K562 (cell line): ENCODE results near the gene LNPEP. TPM values are rescaled to one million over a fixed set of nuclear protein-coding genes. Genes with fewer than 3 reads are reported as not detected.

ENCODE experiments used
- CBX8 ChIP-seq: fragments of 200-600 bp; sonication (generic); IDR thresholded peaks from 2 replicates; pipeline ENCODE4 v1.6.1; 2012; ENCODE audit warnings: borderline replicate concordance, mixed run types, low read depth, mild to moderate bottlenecking, moderate library complexity, mixed read lengths, low read length, control low read depth, inconsistent platforms; ENCODE audit not compliant: poor library complexity, severe bottlenecking; ENCODE audit errors: extremely low read depth
- CGGBP1 ChIP-seq: fragments of 250-450 bp; sonication (Bioruptor Pico); IDR thresholded peaks from 2 replicates; pipeline ENCODE4 v1.9.0; 2021; ENCODE audit warnings: mild to moderate bottlenecking
- CREBBP ChIP-seq: IDR thresholded peaks from one replicate; pipeline ENCODE4 v1.6.1; 2012; ENCODE audit warnings: low read depth, mild to moderate bottlenecking, control low read depth, inconsistent platforms, low read length
- GTF3C2 ChIP-seq: IDR thresholded peaks from 3 replicates; pipeline ENCODE4 v1.6.1; 2011; ENCODE audit warnings: borderline replicate concordance, mild to moderate bottlenecking, moderate library complexity; ENCODE audit not compliant: insufficient read length; ENCODE audit errors: extremely low read depth
- L3MBTL2 ChIP-seq: fragments of 450-650 bp; IDR thresholded peaks from 2 replicates; pipeline ENCODE4 v1.6.1; 2016; ENCODE audit warnings: mild to moderate bottlenecking, moderate library complexity
- NR1H2 ChIP-seq: sonication (generic); formaldehyde crosslinking; IDR thresholded peaks from 2 replicates; pipeline ENCODE4 v1.4.0; 2020; ENCODE audit warnings: mild to moderate bottlenecking, missing genetic modification reagents
- NR4A1 ChIP-seq, 2 experiments: fragments of 250-450 bp in 1 of 2; fragments of 450-650 bp in 1 of 2; sonication (Bioruptor Pico) in 1 of 2; IDR thresholded peaks; 2 replicates each; pipeline versions ENCODE4 v1.4.0 to v1.6.1; 2016 to 2020; ENCODE audit warnings: mild to moderate bottlenecking in 2 of 2, missing compliant biosample characterization in 1 of 2, missing genetic modification characterization in 1 of 2, moderate library complexity in 1 of 2
- POLR2A ChIP-seq: fragments of 450-650 bp; conservative IDR thresholded peaks from 2 replicates; pipeline ENCODE4 v1.6.1; 2016
- POLR2H ChIP-seq: IDR thresholded peaks from 2 replicates; pipeline ENCODE4 v1.6.1; 2016; ENCODE audit warnings: missing genetic modification characterization, low read depth, mild to moderate bottlenecking, control low read depth, missing compliant biosample characterization, moderate library complexity
- PTRF ChIP-seq: fragments of 450-650 bp; IDR thresholded peaks from 2 replicates; pipeline ENCODE4 v1.6.1; 2016; ENCODE audit warnings: mild to moderate bottlenecking, missing genetic modification characterization, missing compliant biosample characterization
- RAD51 ChIP-seq: fragments of 450-650 bp; IDR thresholded peaks from 2 replicates; pipeline ENCODE4 v1.7.1; 2016; ENCODE audit warnings: low read depth, mild to moderate bottlenecking, borderline replicate concordance
- RFX5 ChIP-seq: IDR thresholded peaks from 2 replicates; pipeline ENCODE4 v1.6.1; 2011; ENCODE audit warnings: low read depth, mild to moderate bottlenecking, improper control_type of control experiment, low read length
- SAFB2 ChIP-seq: fragments of 200-400 bp; formaldehyde crosslinking; IDR thresholded peaks from 2 replicates; pipeline ENCODE4 v1.6.1; 2018; ENCODE audit warnings: borderline replicate concordance, low read length, low read depth, moderate library complexity; ENCODE audit not compliant: severe bottlenecking
- STAT6 ChIP-seq: sonication (generic); formaldehyde crosslinking; IDR thresholded peaks from 2 replicates; pipeline ENCODE4 v1.8.1; 2023; ENCODE audit warnings: mild to moderate bottlenecking, missing genetic modification reagents
- TCF15 ChIP-seq: fragments of 250-450 bp; sonication (Bioruptor Pico); IDR thresholded peaks from 2 replicates; pipeline ENCODE4 v1.8.0; 2022; ENCODE audit warnings: moderate library complexity, mild to moderate bottlenecking, inconsistent platforms
- TGIF2 ChIP-seq: sonication (generic); formaldehyde crosslinking; IDR thresholded peaks from 2 replicates; pipeline ENCODE4 v1.8.1; 2022; ENCODE audit warnings: mild to moderate bottlenecking, missing genetic modification reagents, moderate library complexity
- ZBTB17 ChIP-seq: fragments of 450-650 bp; formaldehyde crosslinking; IDR thresholded peaks from 2 replicates; pipeline ENCODE4 v1.4.0; 2020; ENCODE audit warnings: mild to moderate bottlenecking
- ZBTB9 ChIP-seq: fragments of 450-650 bp; formaldehyde crosslinking; IDR thresholded peaks from 2 replicates; pipeline ENCODE4 v1.4.0; 2020; ENCODE audit warnings: mild to moderate bottlenecking, moderate library complexity
- ZNF41 ChIP-seq: fragments of 250-450 bp; sonication (Bioruptor Pico); conservative IDR thresholded peaks from 2 replicates; pipeline ENCODE4 v1.4.0; 2020; ENCODE audit warnings: mild to moderate bottlenecking
- ZNF436 ChIP-seq: fragments of 250-450, 450-650 bp; sonication (Bioruptor Pico); formaldehyde crosslinking; IDR thresholded peaks from 2 replicates; pipeline ENCODE4 v1.7.0; 2020; ENCODE audit warnings: mild to moderate bottlenecking
- ZNF583 ChIP-seq: fragments of 250-450 bp; sonication (Bioruptor Pico); IDR thresholded peaks from 2 replicates; pipeline ENCODE4 v1.4.0; 2020
- ZNF717 ChIP-seq: fragments of 250-450 bp; sonication (Bioruptor Pico); IDR thresholded peaks from 2 replicates; pipeline ENCODE4 v1.5.0; 2021
- polyA plus RNA-seq, 8 experiments: library from polyadenylated mRNA; depleted of rRNA in 4 of 8; stranded (reverse) in 5 of 8; unstranded in 3 of 8; fragments of >200 nt; fragmentation: Nextera tagmentation in 2 of 8; fragmentation: Illumina TruSeq in 1 of 8; extraction: Ambion mirVana in 2 of 8; extraction: Trizol in 1 of 8; gene quantifications; 2 replicates each; pipeline versions ENCODE4 v1.2.1 to v1.2.3, GENCODE V29; 2011 to 2014; ENCODE audit warnings: inconsistent platforms in 1 of 8, missing spikeins in 1 of 8
- total RNA-seq, 7 experiments: library from RNA; depleted of rRNA in 6 of 7; stranded (reverse); fragments of >200 nt in 6 of 7; fragmentation: Illumina TruSeq in 2 of 7; extraction: Trizol in 2 of 7; gene quantifications; 2 replicates each; pipeline versions ENCODE4 v1.2.1 to v1.2.3, GENCODE V29; 2011 to 2021; ENCODE audit warnings: low replicate concordance in 1 of 7

Gene LNPEP
- total and polyA plus RNA-seq, 9 of the 15 experiments (the other 6 are each of a cell fraction or from before 2014, with no cell fraction given), result 2.6 to 27.9 (median 11.2) TPM

GRCh38 chr5:96930058-96930457, 5.8 kb upstream of the LNPEP start (continued):
- TF ChIP-seq STAT6 (CRISPR knock-in tag) (no peak), TCF15 (CRISPR knock-in tag) (no peak), PTRF (no peak), POLR2A (no peak), ZNF717 (CRISPR knock-in tag) (no peak), TGIF2 (no peak), L3MBTL2 (peak; percentile 94), ZNF41 (CRISPR knock-in tag) (no peak), ZBTB17 (CRISPR knock-in tag) (0 out of 2 replicates have a peak, but pooled peaks have one; percentile 45), RAD51 (peak; percentile 47; the same call in 1 of the 2 replicates), NR1H2 (CRISPR knock-in tag) (no peak), GTF3C2 (no peak), NR4A1 (CRISPR knock-in tag; IDR thresholded peaks at IDR 0.05) (no peak), NR4A1 (tag; IDR thresholded peaks at IDR 0.05) (no peak), ZBTB9 (0 out of 2 replicates have a peak, but pooled peaks have one; percentile 57), CGGBP1 (CRISPR knock-in tag) (no peak), SAFB2 (no peak), ZNF436 (no peak), ZNF583 (CRISPR knock-in tag) (0 out of 2 replicates have a peak, but pooled peaks have one; percentile 61), RFX5 (no peak), CREBBP (no peak), POLR2H (no peak), CBX8 (no peak)
